GM12878 (cell line): ENCODE data around the gene EEF1A2. TPM values are rescaled to one million over a fixed set of nuclear protein-coding genes. Genes with fewer than 3 reads are reported as not detected.

Experiments
- ATAC-seq: fragments of 200-7000 bp; cut with Tn5 transposase; 3 replicates; pipeline ENCODE4 v1.9.1; 2020; ENCODE audit warnings: mild to moderate bottlenecking, moderate library complexity
- BruUV-seq: library from RNA; stranded (reverse); fragments of 400-500 nt; replicated peaks from 2 replicates; lab custom pipeline; 2021; lab: Mats Ljungman, UMichigan
- CTCF ChIA-PET: fragments of 300-600 bp; sonication (Branson Sonifier 250); formaldehyde crosslinking; extraction: SDS; loops from one replicate; lab custom pipeline; 2021; ENCODE audit warnings: inconsistent platforms; lab: Yijun Ruan, JAX
- POLR2A ChIA-PET: fragments of 350-600 bp; formaldehyde crosslinking; extraction: SDS; loops from one replicate; lab custom pipeline; 2021; ENCODE audit warnings: inconsistent platforms; lab: Charles Lee
- RAD21 ChIA-PET: fragments of 300-600 bp; sonication (Branson Sonifier 250); formaldehyde crosslinking; loops from one replicate; lab custom pipeline; 2023; ENCODE audit warnings: antibody characterized with exemption; ENCODE audit not compliant: unreplicated experiment; lab: Charles Lee
- SMC1A ChIA-PET: fragments of 300-600 bp; sonication (Branson Sonifier 250); formaldehyde crosslinking; loops from one replicate; lab custom pipeline; 2023; ENCODE audit not compliant: unreplicated experiment, uncharacterized antibody; lab: Charles Lee
- DNase-seq: peaks from one replicate; pipeline ENCODE4 v3.0.0-alpha.2; 2011; ENCODE audit warnings: low read depth, low spot score
- FAIRE-seq: peaks from 3 replicates; lab custom pipeline; 2011; peaks lifted over from hg19 to GRCh38; lab: Jason Lieb, UNC
- H2AFZ ChIP-seq: 2 replicates; pipeline ENCODE4 v1.6.0; 2011; ENCODE audit warnings: low read depth, low read length, control low read depth; ENCODE audit not compliant: control insufficient read depth
- H3K27ac ChIP-seq: 2 replicates; pipeline ENCODE4 v1.5.1; 2011; ENCODE audit warnings: control low read depth; ENCODE audit not compliant: control insufficient read depth, insufficient read depth
- H3K27me3 ChIP-seq, 2 experiments: replicated peaks in 1 of 2; 2 replicates each; pipeline versions ENCODE4 v1.6.0 to v1.6.1; 2011; ENCODE audit warnings: low read length in 1 of 2; ENCODE audit not compliant: control insufficient read depth in 2 of 2, insufficient read depth in 2 of 2
- H3K36me3 ChIP-seq, 2 experiments: 2 replicates each; pipeline ENCODE4 v1.5.1; 2011; ENCODE audit warnings: low read length in 1 of 2; ENCODE audit not compliant: control insufficient read depth in 2 of 2, insufficient read depth in 2 of 2
- H3K4me1 ChIP-seq: 2 replicates; pipeline ENCODE4 v1.6.1; 2011; ENCODE audit warnings: mild to moderate bottlenecking, low read length, moderate library complexity, mixed read lengths; ENCODE audit not compliant: control insufficient read depth, insufficient read depth
- H3K4me2 ChIP-seq: 2 replicates; pipeline ENCODE4 v1.6.0; 2011; ENCODE audit warnings: control low read depth; ENCODE audit not compliant: control insufficient read depth, insufficient read depth
- H3K4me3 ChIP-seq: fragments of 200-600 bp; sonication (generic); 2 replicates; pipeline ENCODE4 v1.5.1; 2016
- H3K79me2 ChIP-seq: 2 replicates; pipeline ENCODE4 v1.6.0; 2011; ENCODE audit warnings: low read length; ENCODE audit not compliant: control insufficient read depth, insufficient read depth
- H3K9ac ChIP-seq: 2 replicates; pipeline ENCODE4 v1.8.0; 2011; ENCODE audit warnings: low read length, control low read depth, mixed read lengths; ENCODE audit not compliant: control insufficient read depth, insufficient read depth
- H3K9me3 ChIP-seq: replicated peaks from 3 replicates; pipeline ENCODE4 v1.5.1; 2011; ENCODE audit warnings: mild to moderate bottlenecking, low read length; ENCODE audit not compliant: control insufficient read depth, insufficient read depth
- H4K20me1 ChIP-seq: 2 replicates; pipeline ENCODE4 v1.6.0; 2011; ENCODE audit not compliant: control insufficient read depth, insufficient read depth
- FOXM1 ChIP-seq: IDR thresholded peaks from 2 replicates; pipeline ENCODE4 v1.6.1; 2012; ENCODE audit warnings: low read depth, mild to moderate bottlenecking, inconsistent platforms, low read length, moderate library complexity
- IRF5 ChIP-seq: fragments of 450-650 bp; IDR thresholded peaks from 2 replicates; pipeline ENCODE4 v1.6.1; 2017; ENCODE audit warnings: borderline replicate concordance
- MEF2B ChIP-seq: fragments of 450-650 bp; IDR thresholded peaks from 2 replicates; pipeline ENCODE4 v1.6.1; 2018; ENCODE audit warnings: mild to moderate bottlenecking, moderate library complexity; ENCODE audit not compliant: partially characterized antibody, poor library complexity, severe bottlenecking
- MLLT1 ChIP-seq: fragments of 450-650 bp; IDR thresholded peaks from 2 replicates; pipeline ENCODE4 v1.6.1; 2016; ENCODE audit warnings: mild to moderate bottlenecking
- MYB ChIP-seq: fragments of 150-350 bp; IDR thresholded peaks from 2 replicates; pipeline ENCODE4 v1.6.1; 2014; ENCODE audit warnings: mild to moderate bottlenecking, low read depth, low read length, borderline replicate concordance
- NFXL1 ChIP-seq: fragments of 450-650 bp; IDR thresholded peaks from 2 replicates; pipeline ENCODE4 v1.6.1; 2017; ENCODE audit warnings: antibody characterized with exemption, mild to moderate bottlenecking, borderline replicate concordance
- NFYA ChIP-seq: IDR thresholded peaks from 2 replicates; pipeline ENCODE4 v1.6.1; 2011; ENCODE audit warnings: low read depth, mild to moderate bottlenecking, low read length, improper control_type of control experiment, borderline replicate concordance
- NKRF ChIP-seq: fragments of 450-650 bp; conservative IDR thresholded peaks from 2 replicates; pipeline ENCODE4 v1.6.1; 2017; ENCODE audit warnings: mild to moderate bottlenecking, moderate library complexity
- PKNOX1 ChIP-seq: fragments of 450-650 bp; IDR thresholded peaks from 2 replicates; pipeline ENCODE4 v1.6.1; 2016; ENCODE audit warnings: mild to moderate bottlenecking
- SPI1 ChIP-seq: IDR thresholded peaks from 2 replicates; pipeline ENCODE4 v1.6.1; 2011; ENCODE audit warnings: low read depth, mild to moderate bottlenecking, low read length, moderate library complexity, borderline replicate concordance; ENCODE audit not compliant: insufficient read depth
- SUZ12 ChIP-seq: fragments of 200-600 bp; sonication (generic); IDR thresholded peaks from one replicate; pipeline ENCODE4 v1.6.1; 2018; ENCODE audit warnings: antibody characterized with exemption, mild to moderate bottlenecking; ENCODE audit not compliant: unreplicated experiment
- TBL1XR1 ChIP-seq: IDR thresholded peaks from 2 replicates; pipeline ENCODE4 v1.6.1; 2012; ENCODE audit warnings: low read depth, low read length, improper control_type of control experiment
- ZNF217 ChIP-seq: fragments of 450-650 bp; IDR thresholded peaks from 2 replicates; pipeline ENCODE4 v1.6.1; 2017; ENCODE audit warnings: antibody characterized with exemption, mild to moderate bottlenecking
- WGBS: methylation state at CpG from one replicate; pipeline ENCODE4 v1.1.6; 2016; ENCODE audit warnings: low lambda C conversion rate; ENCODE audit not compliant: insufficient replicate concordance, insufficient coverage; ENCODE audit errors: missing lambda C conversion rate; 5-methylcytosine and 5-hydroxymethylcytosine counted together
- in situ Hi-C: fragments of 300-500 bp; cut with MboI; formaldehyde crosslinking; loops from 9 replicates; pipeline ENCODE4 v1.14.3; 2018; ENCODE audit warnings: mixed read lengths
- intact Hi-C: fragments of 100-400 bp; cut with micrococcal nuclease; formaldehyde crosslinking; loops from one replicate; pipeline ENCODE4 v1.14.2; 2022; ENCODE audit not compliant: unreplicated experiment
- polyA plus RNA-seq, 11 experiments: library from polyadenylated mRNA; depleted of rRNA in 4 of 11; unstranded in 6 of 11; stranded (reverse) in 5 of 11; fragments of >200 nt; fragmentation: Nextera tagmentation in 4 of 11; fragmentation: Illumina TruSeq in 1 of 11; extraction: Ambion mirVana in 4 of 11; extraction: Trizol in 1 of 11; gene quantifications; 1 replicate in 1 of 11; 2 replicates in 10 of 11; pipeline versions ENCODE4 v1.2.1 to v1.2.3, GENCODE V29; 2011 to 2016; ENCODE audit warnings: inconsistent platforms in 2 of 11, missing spikeins in 2 of 11, low read depth in 1 of 11
- total RNA-seq, 4 experiments: library from RNA; depleted of rRNA in 3 of 4; stranded (reverse); fragments of >200 nt in 3 of 4; fragmentation: Illumina TruSeq in 1 of 4; extraction: Trizol in 1 of 4; gene quantifications; 2 replicates each; pipeline versions ENCODE4 v1.2.1 to v1.2.3, GENCODE V29; 2013 to 2021
- TF ChIP-seq, protein P1 (sequence below): IDR thresholded peaks from 2 replicates; pipeline ENCODE4 v1.6.1; 2012; ENCODE audit warnings: low read length, inconsistent platforms

The EEF1A2 gene
- total and polyA plus RNA-seq, 10 of the 15 experiments (the other 5 are each of a cell fraction or from before 2014, with no cell fraction given): 0.56 TPM; not detected in 9

DNA sequence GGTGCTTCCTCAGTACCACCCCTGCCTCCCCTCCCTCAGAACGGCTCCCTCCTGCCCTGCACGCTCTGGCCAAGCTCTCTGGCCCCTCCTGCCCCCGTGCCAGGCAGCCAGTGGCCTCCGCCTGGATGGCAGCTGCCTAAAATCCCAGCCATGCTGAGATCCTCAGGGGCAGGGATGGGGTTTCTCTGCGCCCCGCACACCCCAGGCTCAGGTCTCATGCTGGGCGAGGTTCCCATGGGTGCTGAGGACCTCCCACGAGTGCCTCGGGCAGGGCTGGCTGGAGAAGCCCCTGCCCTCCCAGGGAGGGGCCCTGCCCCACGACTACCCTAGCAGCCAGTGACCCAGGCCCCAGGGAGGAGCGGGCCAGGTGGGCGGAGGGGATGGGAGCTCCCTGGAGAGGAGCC lies 35.5 kb upstream of the EEF1A2 start (continued):
- no peak for TF ChIP-seq PKNOX1

- no TSS peak for BruUV-seq
- intact Hi-C loops: no loop called here
- TF ChIP-seq MLLT1: no peak
- TF ChIP-seq SPI1: no peak
- TF ChIP-seq, protein P1, sequence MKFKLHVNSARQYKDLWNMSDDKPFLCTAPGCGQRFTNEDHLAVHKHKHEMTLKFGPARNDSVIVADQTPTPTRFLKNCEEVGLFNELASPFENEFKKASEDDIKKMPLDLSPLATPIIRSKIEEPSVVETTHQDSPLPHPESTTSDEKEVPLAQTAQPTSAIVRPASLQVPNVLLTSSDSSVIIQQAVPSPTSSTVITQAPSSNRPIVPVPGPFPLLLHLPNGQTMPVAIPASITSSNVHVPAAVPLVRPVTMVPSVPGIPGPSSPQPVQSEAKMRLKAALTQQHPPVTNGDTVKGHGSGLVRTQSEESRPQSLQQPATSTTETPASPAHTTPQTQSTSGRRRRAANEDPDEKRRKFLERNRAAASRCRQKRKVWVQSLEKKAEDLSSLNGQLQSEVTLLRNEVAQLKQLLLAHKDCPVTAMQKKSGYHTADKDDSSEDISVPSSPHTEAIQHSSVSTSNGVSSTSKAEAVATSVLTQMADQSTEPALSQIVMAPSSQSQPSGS: no peak
- TF ChIP-seq ZNF217: no peak
- TF ChIP-seq MYB: no peak
- no peak for TF ChIP-seq FOXM1
- no peak for TF ChIP-seq SUZ12
- no peak for TF ChIP-seq TBL1XR1
- TF ChIP-seq NKRF: no peak
- no peak for TF ChIP-seq NFYA
- no peak for TF ChIP-seq IRF5
- TF ChIP-seq NFXL1: no peak
- no peak for TF ChIP-seq MEF2B
Observed at GRCh38 chr20:63533871-63534393, 35.0 kb upstream of the EEF1A2 start.

More at GRCh38 chr20:63533871-63534393, 35.0 kb upstream of the EEF1A2 start:
- RAD21 ChIA-PET: no interaction called here
- Histone ChIP-seq H3K4me2 (no peak overlapping the region), H3K27me3 (no peaks in the 10 kb centered on the region; a peak in 1 of 4 replicates), H3K79me2 (no peaks in the 10 kb centered on the region), H4K20me1 (no peaks in the 10 kb centered on the region), H2AFZ (no peak overlapping the region), H3K4me1 (peaks cover 18% of the 10 kb centered on the region), H3K36me3 (no peaks in the 10 kb centered on the region), H3K4me3 (no peak overlapping the region), H3K9me3 (no peaks in the 10 kb centered on the region), H3K9ac (no peak overlapping the region), H3K27ac (no peak overlapping the region)
- WGBS: 69% methylated on average over 28 of the region's 28 CpGs
- no peak for ATAC-seq
- in situ Hi-C loops: no loop called here
- FAIRE-seq: no peak
- POLR2A ChIA-PET: no interaction called here
- SMC1A ChIA-PET: no interaction called here
- DNase-seq: no peak
- CTCF ChIA-PET: no interaction called here
